Endometrial microvascular endothelial cells (primary cell): ENCODE measurements around the gene SBSN. TPM values are rescaled to one million over a fixed set of nuclear protein-coding genes. Genes with fewer than 3 reads are reported as not detected.
"Not testable (repeated sequence)": the region's sequence is repeated elsewhere in the genome, so short reads cannot be mapped to it uniquely, and the experiment has no call there.

Experiments used
- in situ Hi-C: cut with HindIII; loops from 2 replicates; pipeline ENCODE4 v1.10.0; 2017; ENCODE audit warnings: low sequenced_read_pairs, low pct_unique_long_range_greater_than_20kb; ENCODE audit errors: inconsistent ontology term
- total RNA-seq: library from RNA; depleted of rRNA; stranded (reverse); fragments of >200 nt; gene quantifications from one replicate; pipeline ENCODE4 v1.2.3, GENCODE V29; 2015; ENCODE audit errors: inconsistent ontology term

Gene SBSN
- total RNA-seq, 1 donor from 2014 or later: not detected

GRCh38 chr19:35488677-35489076 is 39.4 kb downstream of the SBSN start:
- in situ Hi-C loops: no loop called here

DNA sequence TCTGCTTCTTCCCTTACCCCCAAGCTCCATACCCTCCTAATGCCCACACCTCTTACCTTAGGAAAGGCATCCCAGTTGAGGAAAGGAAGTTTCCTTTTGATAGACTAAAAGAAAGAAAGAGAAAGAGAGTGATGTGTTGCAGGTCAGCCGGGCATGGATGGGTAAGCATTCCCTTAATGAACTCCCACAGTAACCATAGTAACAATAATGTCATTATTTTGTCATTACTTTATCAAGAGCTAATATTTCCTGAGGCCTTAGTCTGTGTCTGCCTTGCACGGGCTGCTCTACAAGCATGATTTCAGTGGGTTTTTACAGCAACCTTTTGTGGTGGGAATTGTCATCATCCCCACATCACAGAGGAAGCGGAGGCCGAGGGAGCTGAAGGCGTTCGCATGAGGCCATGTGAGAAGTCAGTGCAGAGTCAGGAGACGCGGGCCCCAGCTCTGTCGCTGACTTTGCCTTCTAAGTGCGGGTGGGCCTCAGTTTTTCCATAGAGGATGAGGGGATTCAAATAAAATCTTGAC is 40.4 kb downstream of the SBSN start:
- in situ Hi-C loops: no loop called here

DNA sequence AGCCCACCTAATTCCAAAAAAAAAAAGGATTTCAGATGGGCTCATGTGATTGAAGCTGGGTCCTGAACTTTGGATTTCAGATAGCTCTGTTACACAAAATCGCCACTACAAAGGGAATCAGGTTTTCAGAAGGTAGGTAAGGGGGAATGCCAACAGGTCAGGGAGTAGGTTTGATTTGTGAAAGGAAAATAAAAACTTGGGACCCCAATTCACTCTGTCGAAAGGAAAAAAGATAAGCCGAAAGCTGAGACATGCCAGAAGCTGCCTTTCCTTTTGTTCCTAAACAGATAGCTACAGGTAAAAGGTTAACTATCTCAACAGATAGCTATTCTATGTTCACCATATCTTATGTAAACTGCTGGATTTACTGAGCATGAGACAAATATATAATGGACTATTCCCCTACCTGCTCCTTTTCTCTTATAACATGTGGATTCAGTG is 41.8 kb downstream of the SBSN start:
- in situ Hi-C loops: no loop called here

GRCh38 chr19:35484252-35485036 is 43.7 kb downstream of the SBSN start:
- in situ Hi-C loops: no loop called here

GRCh38 chr19:35483089-35483488 is 45.0 kb downstream of the SBSN start:
- in situ Hi-C loops: no loop called here

DNA sequence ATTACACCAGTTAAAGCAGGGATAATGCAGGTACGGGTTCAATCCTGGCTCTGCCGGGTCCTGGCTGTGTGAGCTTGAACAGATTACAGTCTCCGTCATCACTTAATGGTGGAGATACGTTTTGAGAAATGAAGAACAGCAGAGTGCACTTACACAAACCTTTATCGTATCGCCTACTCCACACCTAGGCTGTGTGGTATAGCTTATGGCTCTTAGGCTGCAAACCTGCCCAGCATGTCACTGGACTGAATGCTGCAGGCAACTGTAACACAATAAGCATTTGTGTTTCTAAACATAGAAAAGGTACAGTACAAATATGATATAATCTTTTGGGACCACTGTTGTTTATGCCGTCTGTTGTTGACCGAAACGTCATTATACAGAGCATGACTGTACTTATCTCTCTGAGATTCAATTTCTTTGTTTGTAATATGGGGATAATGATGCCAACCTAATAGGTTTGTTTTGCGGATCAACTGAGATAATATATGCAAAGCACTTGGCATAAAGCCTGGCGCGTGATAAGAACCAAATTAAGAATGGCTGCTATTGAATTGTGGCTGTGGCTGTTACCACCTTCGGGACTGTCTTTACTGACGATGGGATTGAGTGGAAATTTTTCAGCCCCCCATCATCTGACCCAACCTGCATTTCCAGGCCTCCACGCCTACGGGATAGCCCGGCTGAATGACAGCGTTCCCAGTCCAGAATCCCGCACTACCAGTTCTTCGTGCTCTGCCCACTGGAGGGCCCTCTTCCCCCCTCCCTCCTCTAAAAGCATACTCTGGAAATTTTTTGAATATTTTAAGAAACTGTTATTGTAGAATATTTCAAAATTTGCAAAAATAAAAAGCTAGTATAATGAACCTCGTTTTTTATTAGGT is 49.1 kb downstream of the SBSN start:
- in situ Hi-C loops: no loop called here

DNA sequence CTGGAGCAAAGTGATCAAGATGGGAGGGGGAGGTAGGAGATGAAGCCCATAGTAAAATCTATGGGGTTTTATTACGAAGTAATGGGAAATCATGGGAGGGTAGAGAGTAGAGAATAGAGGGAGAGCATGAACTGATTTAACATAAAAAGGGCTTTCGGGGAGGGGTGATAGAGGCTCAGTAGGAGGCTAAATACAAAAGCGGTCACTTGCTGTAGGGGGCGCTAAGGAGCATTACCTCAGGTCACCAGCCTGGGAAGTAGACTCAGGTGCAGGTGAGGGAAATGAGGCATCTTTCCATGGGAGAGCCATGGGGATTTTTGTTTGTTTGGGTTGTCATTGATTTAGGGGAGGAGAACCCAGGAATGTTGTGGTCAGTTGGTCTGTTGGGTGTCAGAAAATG is 52.0 kb downstream of the SBSN start:
- in situ Hi-C loops: no loop called here

- in situ Hi-C loops: not testable (repeated sequence)
Measured at GRCh38 chr19:35474594-35474993, 53.5 kb downstream of the SBSN start.

DNA sequence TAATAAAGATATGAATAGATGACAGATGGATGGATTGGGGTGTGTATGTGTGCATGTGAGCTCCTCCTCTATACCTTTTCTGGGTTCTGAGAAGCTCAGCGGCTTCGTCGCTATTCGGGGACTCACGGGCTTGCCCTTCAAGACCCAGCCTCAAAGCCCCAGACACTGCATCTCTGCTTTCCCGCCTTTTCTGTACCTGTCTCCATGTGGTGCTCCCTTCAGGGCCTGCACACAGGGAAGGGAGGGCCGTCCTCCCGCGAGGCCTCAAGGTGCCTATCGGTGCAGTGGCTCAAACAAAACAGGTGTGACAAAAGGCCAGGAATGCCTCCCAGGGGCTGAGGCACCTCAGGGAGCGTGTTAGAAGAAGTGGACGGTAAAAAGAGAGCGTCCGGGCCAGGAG is 54.0 kb downstream of the SBSN start:
- in situ Hi-C loops: no loop called here

Other genes with a start within 250 kb of the SBSN start
- not detected for gene HAMP, start 245.8 kb downstream of the SBSN start, total RNA-seq
- 16.0 TPM for gene MAG, start 236.2 kb downstream of the SBSN start, total RNA-seq
- 5.8 TPM for gene CD22, start 199.1 kb downstream of the SBSN start, total RNA-seq
- not detected for gene FFAR1, start 180.4 kb downstream of the SBSN start, total RNA-seq
- not detected for gene FFAR3, start 169.9 kb downstream of the SBSN start, total RNA-seq
- not detected for gene GPR42, start 157.2 kb downstream of the SBSN start, total RNA-seq
- gene FFAR2, start 80.1 kb downstream of the SBSN start, total RNA-seq: not detected
- not detected for gene KRTDAP, start 37.8 kb downstream of the SBSN start, total RNA-seq
- not detected for gene DMKN, start 14.7 kb downstream of the SBSN start, total RNA-seq
- not detected for gene GAPDHS, start 5.1 kb upstream of the SBSN start, total RNA-seq
- 87.1 TPM for gene TMEM147, start 17.3 kb upstream of the SBSN start, total RNA-seq
- gene ATP4A, start 35.3 kb upstream of the SBSN start, total RNA-seq: not detected
- gene PMIS2, start 57.9 kb upstream of the SBSN start, total RNA-seq: not detected
- gene HAUS5, start 84.4 kb upstream of the SBSN start, total RNA-seq: 20.8 TPM
- gene RBM42, start 100.7 kb upstream of the SBSN start, total RNA-seq: 84.6 TPM
- gene ETV2, start 113.4 kb upstream of the SBSN start, total RNA-seq: not detected
- gene COX6B1, start 120.0 kb upstream of the SBSN start, total RNA-seq: 610 TPM
- gene UPK1A, start 138.2 kb upstream of the SBSN start, total RNA-seq: not detected
- not detected for gene ZBTB32, start 176.2 kb upstream of the SBSN start, total RNA-seq
- gene KMT2B, start 189.7 kb upstream of the SBSN start, total RNA-seq: 11.1 TPM
- 2.0 TPM for gene IGFLR1, start 214.1 kb upstream of the SBSN start, total RNA-seq
- 7.4 TPM for gene U2AF1L4, start 217.1 kb upstream of the SBSN start, total RNA-seq
- gene PSENEN, start 217.3 kb upstream of the SBSN start, total RNA-seq: 36.0 TPM
- 13.1 TPM for gene LIN37, start 220.3 kb upstream of the SBSN start, total RNA-seq
- not detected for gene HSPB6, start 228.7 kb upstream of the SBSN start, total RNA-seq
- 7.2 TPM for gene PROSER3, start 229.9 kb upstream of the SBSN start, total RNA-seq
- 0.19 TPM for gene ARHGAP33, start 247.3 kb upstream of the SBSN start, total RNA-seq